HL-60 (cell line): ENCODE data around the gene KIF26A.

ENCODE experiments used
- DNase-seq, 2 experiments: peaks; one replicate each; pipeline ENCODE4 v3.0.0-alpha.2; 2010 to 2020; ENCODE audit warnings: low read depth in 1 of 2, low spot score in 1 of 2
- H3K27ac ChIP-seq: fragments of 250-450 bp; sonication (Bioruptor Pico); replicated peaks from 2 replicates; pipeline ENCODE4 v1.5.1; 2020; ENCODE audit warnings: mild to moderate bottlenecking, moderate library complexity
- H3K27me3 ChIP-seq: fragments of 250-450 bp; sonication (Bioruptor Pico); 2 replicates; pipeline ENCODE4 v1.5.1; 2021; ENCODE audit warnings: mild to moderate bottlenecking, moderate library complexity; ENCODE audit not compliant: insufficient read depth, poor library complexity, severe bottlenecking
- H3K4me3 ChIP-seq: replicated peaks from 2 replicates; pipeline ENCODE4 v1.5.1; 2011; ENCODE audit warnings: mild to moderate bottlenecking, control low read depth, low read length; ENCODE audit not compliant: insufficient read depth
- CTCF ChIP-seq: IDR thresholded peaks from one replicate; pipeline ENCODE4 v1.5.1; 2011; ENCODE audit warnings: low read length, control low read depth, inconsistent platforms; ENCODE audit not compliant: insufficient read depth
- GABPA ChIP-seq: IDR thresholded peaks from 2 replicates; pipeline ENCODE4 v1.6.1; 2012; ENCODE audit warnings: low read depth
- POLR2AphosphoS5 ChIP-seq: IDR thresholded peaks from 2 replicates; pipeline ENCODE4 v1.6.1; 2012; ENCODE audit warnings: low read depth
- REST ChIP-seq: IDR thresholded peaks from 2 replicates; pipeline ENCODE4 v1.6.1; 2012; ENCODE audit warnings: low read depth; ENCODE audit not compliant: insufficient replicate concordance
- SPI1 ChIP-seq: IDR thresholded peaks from 2 replicates; pipeline ENCODE4 v1.6.1; 2012; ENCODE audit warnings: low read depth, mild to moderate bottlenecking, borderline replicate concordance

KIF26A gene

GRCh38 chr14:104212206-104213095, 74.1 kb downstream of the KIF26A start:
- Histone ChIP-seq H3K27me3 (no peaks in the 10 kb centered on the region), H3K4me3 (no peak overlapping the region), H3K27ac (no peak overlapping the region)
- TF ChIP-seq POLR2AphosphoS5, result no peak
- TF ChIP-seq SPI1, result no peak
- no peak for TF ChIP-seq CTCF
- TF ChIP-seq GABPA, result no peak
- TF ChIP-seq REST, result no peak
- no peak for DNase-seq

GRCh38 chr14:104213301-104214034, 75.1 kb downstream of the KIF26A start:
- H3K27ac ChIP-seq, result no peak overlapping the region
- H3K27me3 ChIP-seq, result no peaks in the 10 kb centered on the region
- DNase-seq, result no peak
- TF ChIP-seq REST, result no peak
- TF ChIP-seq SPI1, result no peak
- no peak for TF ChIP-seq CTCF
- no peak for TF ChIP-seq GABPA
- TF ChIP-seq POLR2AphosphoS5, result no peak
- no peak overlapping the region for H3K4me3 ChIP-seq

GRCh38 chr14:104214431-104215218, 76.2 kb downstream of the KIF26A start:
- no peak for DNase-seq
- TF ChIP-seq REST (no peak), POLR2AphosphoS5 (no peak), GABPA (no peak), SPI1 (no peak), CTCF (no peak)
- no peak overlapping the region for H3K4me3 ChIP-seq
- no peaks in the 10 kb centered on the region for H3K27me3 ChIP-seq
- H3K27ac ChIP-seq, result no peak overlapping the region
